OCI-LY7 (cell line): Measurements from ENCODE around the gene ALOX5AP. TPM values are rescaled to one million over a fixed set of nuclear protein-coding genes. Genes with fewer than 3 reads are reported as not detected.
A peak's percentile ranks its signal among the peaks of the same experiment; 100 is the strongest.

Source experiments
- BruUV-seq: library from RNA; stranded (reverse); fragments of 400-500 nt; replicated peaks from 2 replicates; lab custom pipeline; 2021; lab: Mats Ljungman, UMichigan
- CTCF ChIA-PET: fragments of 300-600 bp; sonication (Branson Sonifier 250); formaldehyde crosslinking; loops from one replicate; lab custom pipeline; 2022; ENCODE audit warnings: antibody characterized with exemption; ENCODE audit not compliant: unreplicated experiment; lab: Charles Lee
- POLR2A ChIA-PET: fragments of 300-600 bp; sonication (Branson Sonifier 250); formaldehyde crosslinking; loops from one replicate; lab custom pipeline; 2022; ENCODE audit warnings: antibody characterized with exemption; lab: Charles Lee
- DNase-seq: peaks from one replicate; pipeline ENCODE4 v3.0.0-alpha.2; 2015; ENCODE audit warnings: low spot score
- H2AFZ ChIP-seq: fragments of 200-600 bp; sonication (generic), shearing (Covaris generic); 2 replicates; pipeline ENCODE4 v1.6.1; 2014; ENCODE audit warnings: mild to moderate bottlenecking, antibody characterized with exemption, low read length, moderate library complexity
- H3K27ac ChIP-seq: fragments of 200-600 bp; sonication (generic); 2 replicates; pipeline ENCODE4 v1.5.1; 2014; ENCODE audit warnings: mixed run types, low read depth, mild to moderate bottlenecking, moderate library complexity, low read length, inconsistent platforms; ENCODE audit not compliant: poor library complexity, severe bottlenecking
- H3K36me3 ChIP-seq: fragments of 200-600 bp; sonication (generic); 2 replicates; pipeline ENCODE4 v1.6.1; 2014; ENCODE audit warnings: mild to moderate bottlenecking, antibody characterized with exemption, low read length, moderate library complexity, mixed read lengths; ENCODE audit not compliant: insufficient read depth
- H3K4me1 ChIP-seq: fragments of 200-600 bp; sonication (generic); 2 replicates; pipeline ENCODE4 v1.5.1; 2014; ENCODE audit warnings: mild to moderate bottlenecking, low read length; ENCODE audit not compliant: insufficient read depth, poor library complexity, severe bottlenecking
- H3K4me2 ChIP-seq: fragments of 200-600 bp; sonication (generic); 2 replicates; pipeline ENCODE4 v1.6.1; 2014; ENCODE audit warnings: mild to moderate bottlenecking, low read length
- H3K4me3 ChIP-seq: fragments of 200-600 bp; sonication (generic); 2 replicates; pipeline ENCODE4 v1.5.1; 2014; ENCODE audit warnings: mild to moderate bottlenecking, low read depth, low read length; ENCODE audit not compliant: poor library complexity, severe bottlenecking
- H3K79me2 ChIP-seq: fragments of 200-600 bp; sonication (generic); 2 replicates; pipeline ENCODE4 v1.6.1; 2016; ENCODE audit warnings: low read depth, mild to moderate bottlenecking, low read length, moderate library complexity, mixed read lengths; ENCODE audit not compliant: insufficient read depth
- H3K9me2 ChIP-seq: fragments of 200-600 bp; sonication (generic); 2 replicates; pipeline ENCODE4 v1.6.1; 2016; ENCODE audit warnings: mild to moderate bottlenecking, low read length, mixed read lengths; ENCODE audit not compliant: insufficient read depth
- H3K9me3 ChIP-seq: fragments of 200-600 bp; sonication (generic); 2 replicates; pipeline ENCODE4 v1.6.1; 2014; ENCODE audit warnings: mild to moderate bottlenecking, mixed run types, low read length, mixed read lengths
- H4K20me1 ChIP-seq: fragments of 200-600 bp; sonication (generic); 2 replicates; pipeline ENCODE4 v1.6.1; 2014; ENCODE audit warnings: mild to moderate bottlenecking, antibody characterized with exemption, low read length, moderate library complexity, mixed read lengths; ENCODE audit not compliant: insufficient read depth
- CTCF ChIP-seq: fragments of 200-600 bp; sonication (generic); conservative IDR thresholded peaks from 2 replicates; pipeline ENCODE4 v1.5.1; 2014; ENCODE audit warnings: mild to moderate bottlenecking, antibody characterized with exemption, low read length, moderate library complexity, mixed read lengths
- EZH2phosphoT487 ChIP-seq: fragments of 200-600 bp; sonication (generic); IDR thresholded peaks from 2 replicates; pipeline ENCODE4 v1.6.1; 2018; ENCODE audit warnings: low read depth, borderline replicate concordance, mild to moderate bottlenecking, mixed run types, antibody characterized with exemption, low read length, moderate library complexity, mixed read lengths
- intact Hi-C: fragments of 100-400 bp; cut with micrococcal nuclease; formaldehyde crosslinking; loops from one replicate; pipeline ENCODE4 v1.10.0; 2022; ENCODE audit not compliant: unreplicated experiment
- total RNA-seq, 2 experiments: library from RNA; depleted of rRNA in 1 of 2; stranded (reverse); fragments of >200 nt in 1 of 2; shearing (Covaris generic) in 1 of 2; gene quantifications; 2 replicates each; pipeline ENCODE4 v1.2.3, GENCODE V29; 2014 to 2022

ALOX5AP gene
- total RNA-seq, 2 experiments from 2014 or later = 89.9 to 90.9 TPM

DNA sequence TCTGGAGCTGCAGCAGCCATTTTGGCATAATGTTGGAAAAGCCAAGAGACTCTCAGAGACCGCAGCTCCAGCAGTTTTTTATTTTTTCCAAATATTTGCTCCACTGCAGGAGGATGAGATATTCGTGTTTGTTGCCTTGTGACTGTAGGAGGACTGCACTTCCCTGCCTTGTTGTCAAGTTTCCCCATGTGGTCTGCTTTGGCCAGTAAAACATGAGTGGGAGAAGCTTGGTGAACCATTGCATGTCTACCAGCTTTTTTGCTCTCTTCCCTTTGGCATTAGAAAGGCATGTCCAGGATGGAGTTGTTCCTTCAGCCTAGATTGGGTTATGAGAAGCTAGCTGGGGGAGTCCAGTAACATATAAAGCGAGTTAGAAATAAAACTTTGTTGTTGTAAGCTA, 47.7 kb upstream of the ALOX5AP start:
- H3K36me3 ChIP-seq = no peaks in the 10 kb centered on the region
- H3K9me2 ChIP-seq = no peaks in the 10 kb centered on the region
- no peak for DNase-seq
- H3K27ac ChIP-seq = no peak overlapping the region
- H3K4me3 ChIP-seq = no peak overlapping the region
- CTCF ChIA-PET = interaction anchor here (1.1 kb wide), 1 partner anchor 100 kb away, joined by 5 read pairs; no protein-coding TSS in a partner anchor
- no TSS peak for BruUV-seq
- peaks cover 15% of the 10 kb centered on the region for H3K4me1 ChIP-seq
- no peak for TF ChIP-seq CTCF
- TF ChIP-seq EZH2phosphoT487 = no peak
- no peaks in the 10 kb centered on the region for H3K9me3 ChIP-seq
- intact Hi-C loops = no loop called here
- no peaks in the 10 kb centered on the region for H3K79me2 ChIP-seq
- no peak overlapping the region for H3K4me2 ChIP-seq
- no peak overlapping the region for H2AFZ ChIP-seq
- H4K20me1 ChIP-seq = no peaks in the 10 kb centered on the region
- POLR2A ChIA-PET = no interaction called here

GRCh38 chr13:30689752-30690151, 45.6 kb upstream of the ALOX5AP start:
- no peak for DNase-seq
- Histone ChIP-seq H3K27ac (no peak overlapping the region), H3K4me1 (peaks cover 15% of the 10 kb centered on the region), H3K9me2 (no peaks in the 10 kb centered on the region), H4K20me1 (no peaks in the 10 kb centered on the region), H3K4me2 (peak overlapping the region; percentile 77), H3K36me3 (no peaks in the 10 kb centered on the region), H3K4me3 (peak overlapping the region; percentile 63), H3K9me3 (no peaks in the 10 kb centered on the region), H3K79me2 (no peaks in the 10 kb centered on the region), H2AFZ (peak overlapping the region; percentile 87; the same call in 1 of the 2 replicates)
- POLR2A ChIA-PET = interaction anchor here (1.2 to 1.4 kb wide), 3 partner anchors 8 to 66 kb away, joined by 3 read pairs; no protein-coding TSS in a partner anchor
- intact Hi-C loops = no loop called here
- no TSS peak for BruUV-seq
- CTCF ChIA-PET = no interaction called here
- no peak for TF ChIP-seq EZH2phosphoT487
- TF ChIP-seq CTCF = no peak
